GM13977 (cell line): ENCODE measurements around the gene CAMTA1.
"Not testable (repeated sequence)": the region's sequence is repeated elsewhere in the genome, so short reads cannot be mapped to it uniquely, and the experiment has no call there.

Experiments
- DNase-seq: peaks from one replicate; pipeline ENCODE4 v3.0.0; 2012; ENCODE audit warnings: low spot score
- CTCF ChIP-seq: IDR thresholded peaks from 2 replicates; pipeline ENCODE4 v1.5.1; 2012; ENCODE audit warnings: mild to moderate bottlenecking, control low read depth; ENCODE audit not compliant: insufficient read depth; ENCODE audit errors: extremely low read depth, missing control alignments
- in situ Hi-C: fragments of 300-500 bp; cut with MboI; formaldehyde crosslinking; loops from one replicate; pipeline ENCODE4 v1.12.0; 2022; ENCODE audit warnings: low sequenced_read_pairs, low pct_unique_long_range_greater_than_20kb, mixed read lengths, inconsistent platforms; ENCODE audit not compliant: unreplicated experiment

The CAMTA1 gene

GRCh38 chr1:7684132-7684531, 898.9 kb downstream of the CAMTA1 start:
- no peak for DNase-seq
- TF ChIP-seq CTCF, result no peak
- in situ Hi-C loops, result no loop called here

- no peak for TF ChIP-seq CTCF
- no peak for DNase-seq
- in situ Hi-C loops, result no loop called here
These were observed 899.8 kb downstream of the CAMTA1 start for GRCh38 chr1:7684861-7685635.

DNA sequence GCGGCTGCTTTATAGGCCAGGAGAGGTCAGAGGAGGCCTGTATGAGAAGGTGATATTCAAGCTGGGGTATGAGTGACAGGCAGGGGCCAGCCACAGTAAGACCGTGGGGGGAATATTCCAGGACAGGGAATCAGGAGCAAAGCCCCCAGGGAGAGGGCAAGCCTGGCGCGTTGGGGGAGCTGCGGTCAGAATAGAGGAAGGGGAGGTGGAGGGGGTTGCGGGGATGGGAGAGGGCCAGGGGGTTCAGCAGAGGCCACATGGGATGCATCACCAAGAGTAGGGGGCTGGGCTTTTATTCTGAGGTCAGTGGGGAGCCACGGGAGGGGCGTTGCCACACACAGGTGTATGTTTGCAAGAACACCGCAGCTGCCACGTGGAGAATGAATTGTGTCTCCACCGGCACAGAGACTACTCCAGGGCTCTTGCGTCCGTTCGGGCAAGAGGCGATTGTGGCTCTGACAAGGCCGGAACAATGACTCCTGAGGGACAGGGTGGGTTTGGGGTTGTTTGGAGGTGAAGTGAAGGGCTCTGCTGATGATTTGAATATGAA, 901.1 kb downstream of the CAMTA1 start:
- TF ChIP-seq CTCF, result no peak
- DNase-seq, result no peak
- in situ Hi-C loops, result no loop called here

DNA sequence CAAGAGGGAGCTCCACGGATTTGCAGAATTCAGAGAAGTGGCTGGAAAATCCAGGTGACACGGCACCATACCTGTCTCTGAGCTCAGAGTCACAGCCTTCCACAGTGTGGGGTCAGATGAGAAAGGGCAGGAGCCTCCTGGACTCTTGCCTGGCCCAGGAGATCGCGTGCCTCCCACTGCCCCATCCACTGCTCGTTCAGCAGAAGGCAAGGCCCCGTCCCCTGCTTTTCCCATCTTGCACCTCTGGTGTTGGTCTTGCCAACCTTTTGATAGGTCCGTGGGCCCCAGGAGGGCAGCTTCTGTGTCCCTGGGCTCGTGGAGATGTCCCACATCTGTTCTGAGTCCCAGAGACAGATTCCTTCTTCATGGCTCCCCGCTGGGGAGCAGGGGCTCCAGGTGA, 902.2 kb downstream of the CAMTA1 start:
- in situ Hi-C loops, result no loop called here
- no peak for TF ChIP-seq CTCF
- no peak for DNase-seq

DNA sequence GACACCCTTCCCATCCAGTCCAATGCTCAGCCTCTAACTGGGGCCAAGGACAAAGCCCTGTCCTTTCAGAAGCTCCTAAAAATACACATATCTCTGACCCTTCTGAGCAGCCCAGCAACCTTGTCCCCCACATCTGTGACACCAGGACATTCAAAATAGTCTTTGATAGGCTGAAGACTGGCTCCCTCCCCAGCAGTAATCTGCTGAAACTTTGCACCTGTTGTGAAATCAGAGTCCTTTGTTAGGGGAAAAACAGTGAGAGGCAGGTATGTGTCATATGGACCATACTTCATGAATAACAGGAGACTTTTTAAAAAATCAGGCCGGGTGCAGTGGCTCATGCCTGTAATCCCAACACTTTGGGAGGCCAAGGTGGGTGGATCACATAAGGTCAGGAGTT, 903.4 kb downstream of the CAMTA1 start:
- in situ Hi-C loops, result no loop called here
- no peak for DNase-seq

DNA sequence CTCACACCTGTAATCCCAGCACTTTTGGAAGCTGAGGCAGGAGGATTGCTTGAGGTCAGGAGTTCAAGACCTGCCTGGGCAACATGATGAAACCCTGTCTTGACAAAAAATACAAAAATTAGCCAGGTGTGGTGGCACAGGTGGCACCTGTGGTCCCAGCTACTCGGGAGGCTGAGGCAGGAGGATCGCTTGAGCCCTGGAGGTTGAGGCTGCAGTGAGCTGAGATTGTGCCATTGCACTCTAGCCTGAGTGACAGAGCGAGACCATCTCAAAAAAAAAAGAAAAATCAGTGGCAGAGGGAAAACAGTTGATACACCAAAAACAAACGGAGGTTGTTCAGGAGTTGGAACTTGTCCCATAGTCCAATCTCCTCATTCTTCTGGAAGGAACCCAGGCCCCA, 904.1 kb downstream of the CAMTA1 start:
- in situ Hi-C loops, DNase-seq: not testable (repeated sequence)

More for the DNA sequence above, 903.4 kb downstream of the CAMTA1 start:
- no peak for TF ChIP-seq CTCF

DNA sequence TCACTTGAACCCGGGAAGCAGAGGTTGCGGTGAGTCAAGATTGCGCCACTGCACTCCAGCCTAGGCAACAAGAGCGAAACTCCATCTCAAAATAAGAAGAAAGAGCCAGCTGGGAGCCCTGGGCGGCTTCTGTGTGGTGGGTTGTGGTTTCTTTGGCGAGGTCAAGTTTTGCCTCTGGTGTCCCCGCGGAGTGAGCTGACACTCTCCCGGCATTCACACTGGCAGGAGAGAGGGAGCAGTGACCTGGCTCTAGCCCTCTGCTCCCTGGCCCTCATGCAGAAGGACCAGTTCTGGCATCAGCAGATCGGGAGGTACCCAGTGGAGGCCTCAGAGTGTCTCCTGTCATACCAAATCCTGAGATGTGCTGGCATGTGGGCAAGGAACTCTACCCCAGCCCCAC, 904.8 kb downstream of the CAMTA1 start:
- DNase-seq, result no peak
- no peak for TF ChIP-seq CTCF
- in situ Hi-C loops, result no loop called here
